Peyer's patch (tissue), 4 donors: Measurements from ENCODE around the gene ST7.

ENCODE experiments used
- POLR2A ChIP-seq, 2 donors: fragments of 450-650 bp; IDR thresholded peaks; one replicate each; pipeline ENCODE4 v1.5.1; 2017; ENCODE audit warnings: antibody characterized with exemption in 2 of 2, mild to moderate bottlenecking in 2 of 2, moderate library complexity in 2 of 2
- TF ChIP-seq, protein P1 (sequence below), 6 experiments: fragments of 450-650 bp in 4 of 6; fragments of 200-600 bp in 2 of 6; sonication (generic) in 1 of 6; IDR thresholded peaks; one replicate each; pipeline ENCODE4 v1.5.1; 2017 to 2019; ENCODE audit warnings: antibody characterized with exemption in 6 of 6, mild to moderate bottlenecking in 3 of 6, moderate library complexity in 1 of 6

DNA sequence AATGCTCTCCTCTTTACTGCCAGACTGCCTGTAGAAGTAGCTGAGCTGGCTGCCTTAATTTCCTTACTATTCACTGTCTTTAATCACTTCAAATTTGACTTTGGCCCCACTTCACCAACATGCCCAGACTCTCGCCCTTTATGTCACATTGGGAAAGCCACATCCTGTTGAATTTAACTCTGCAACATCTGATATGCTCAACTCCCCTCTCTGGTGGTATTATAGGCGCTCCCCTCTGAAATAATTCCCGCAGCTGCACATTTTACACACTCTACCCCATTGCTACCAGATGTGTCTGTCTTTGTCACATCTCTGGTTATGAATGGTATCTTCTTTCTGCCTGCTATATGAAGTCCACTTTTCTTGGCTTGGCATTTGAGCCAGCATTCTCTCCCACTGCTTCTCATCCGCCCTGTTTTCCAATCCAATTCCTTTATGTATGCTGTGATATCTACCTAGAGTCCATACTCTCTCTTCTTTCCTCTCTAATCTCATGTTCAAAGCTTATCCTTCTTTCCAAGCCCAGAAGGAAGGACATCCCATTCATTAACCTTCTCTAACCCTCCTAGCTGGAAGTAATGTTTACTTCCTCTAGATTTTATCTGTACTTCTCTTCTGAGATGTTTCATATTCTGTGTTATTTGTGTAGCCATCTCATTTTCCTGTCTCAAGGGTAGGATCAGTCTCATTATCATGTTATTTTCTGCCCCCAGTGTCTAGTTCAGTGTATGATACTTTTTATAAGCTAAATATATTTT lies 134.5 kb downstream of the ST7 start:
- TF ChIP-seq, protein P1, sequence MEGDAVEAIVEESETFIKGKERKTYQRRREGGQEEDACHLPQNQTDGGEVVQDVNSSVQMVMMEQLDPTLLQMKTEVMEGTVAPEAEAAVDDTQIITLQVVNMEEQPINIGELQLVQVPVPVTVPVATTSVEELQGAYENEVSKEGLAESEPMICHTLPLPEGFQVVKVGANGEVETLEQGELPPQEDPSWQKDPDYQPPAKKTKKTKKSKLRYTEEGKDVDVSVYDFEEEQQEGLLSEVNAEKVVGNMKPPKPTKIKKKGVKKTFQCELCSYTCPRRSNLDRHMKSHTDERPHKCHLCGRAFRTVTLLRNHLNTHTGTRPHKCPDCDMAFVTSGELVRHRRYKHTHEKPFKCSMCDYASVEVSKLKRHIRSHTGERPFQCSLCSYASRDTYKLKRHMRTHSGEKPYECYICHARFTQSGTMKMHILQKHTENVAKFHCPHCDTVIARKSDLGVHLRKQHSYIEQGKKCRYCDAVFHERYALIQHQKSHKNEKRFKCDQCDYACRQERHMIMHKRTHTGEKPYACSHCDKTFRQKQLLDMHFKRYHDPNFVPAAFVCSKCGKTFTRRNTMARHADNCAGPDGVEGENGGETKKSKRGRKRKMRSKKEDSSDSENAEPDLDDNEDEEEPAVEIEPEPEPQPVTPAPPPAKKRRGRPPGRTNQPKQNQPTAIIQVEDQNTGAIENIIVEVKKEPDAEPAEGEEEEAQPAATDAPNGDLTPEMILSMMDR (IDR thresholded peaks at IDR 0.05), result no peak
- no peak for TF ChIP-seq POLR2A (IDR thresholded peaks at IDR 0.05)
